ENCODE data around the gene TRAPPC14.
A peak's percentile ranks its signal among the peaks of the same experiment; 100 is the strongest.

DNA sequence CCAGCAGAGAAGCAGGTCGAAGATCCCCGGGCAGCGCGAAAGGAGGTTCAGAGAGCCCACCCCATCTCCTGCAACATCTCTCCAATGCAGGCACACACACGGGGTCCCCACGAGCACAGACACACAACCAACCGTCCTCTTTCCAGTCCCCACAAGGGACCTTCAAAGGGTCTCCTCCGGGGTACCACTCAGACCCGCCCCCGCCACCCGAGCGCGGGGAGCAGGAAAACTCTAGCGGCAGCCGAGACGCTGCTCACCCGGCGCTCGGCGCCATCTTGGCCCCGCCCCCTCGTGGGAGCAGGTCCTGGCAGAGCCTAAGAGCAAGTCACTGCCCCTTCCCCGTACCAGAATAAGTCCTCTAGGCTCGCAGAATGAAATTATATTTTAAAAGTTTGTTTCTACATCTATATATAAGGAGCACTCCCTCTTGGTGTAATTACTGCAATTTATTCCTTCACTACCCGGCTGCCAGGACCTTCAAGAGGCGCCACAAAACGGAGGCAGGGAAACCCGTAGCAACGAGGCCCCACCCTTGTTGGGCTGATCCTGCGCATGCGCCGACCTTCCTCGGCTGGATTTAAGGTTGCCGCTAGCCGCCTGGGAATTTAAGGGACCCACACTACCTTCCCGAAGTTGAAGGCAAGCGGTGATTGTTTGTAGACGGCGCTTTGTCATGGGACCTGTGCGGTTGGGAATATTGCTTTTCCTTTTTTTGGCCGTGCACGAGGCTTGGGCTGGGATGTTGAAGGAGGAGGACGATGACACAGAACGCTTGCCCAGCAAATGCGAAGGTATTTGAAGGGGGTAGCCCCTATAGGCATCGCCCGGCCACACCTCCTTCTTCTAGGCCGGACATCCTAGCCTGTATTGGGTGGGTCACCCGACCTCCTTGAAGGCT is 39.2 kb downstream of the TRAPPC14 start, which contains the start of the genes CNPY4 and TAF6:
- peak; percentile 38 to 74 for TF ChIP-seq POLR2A (IDR thresholded peaks at IDR 0.05)
- TF ChIP-seq, protein P1, sequence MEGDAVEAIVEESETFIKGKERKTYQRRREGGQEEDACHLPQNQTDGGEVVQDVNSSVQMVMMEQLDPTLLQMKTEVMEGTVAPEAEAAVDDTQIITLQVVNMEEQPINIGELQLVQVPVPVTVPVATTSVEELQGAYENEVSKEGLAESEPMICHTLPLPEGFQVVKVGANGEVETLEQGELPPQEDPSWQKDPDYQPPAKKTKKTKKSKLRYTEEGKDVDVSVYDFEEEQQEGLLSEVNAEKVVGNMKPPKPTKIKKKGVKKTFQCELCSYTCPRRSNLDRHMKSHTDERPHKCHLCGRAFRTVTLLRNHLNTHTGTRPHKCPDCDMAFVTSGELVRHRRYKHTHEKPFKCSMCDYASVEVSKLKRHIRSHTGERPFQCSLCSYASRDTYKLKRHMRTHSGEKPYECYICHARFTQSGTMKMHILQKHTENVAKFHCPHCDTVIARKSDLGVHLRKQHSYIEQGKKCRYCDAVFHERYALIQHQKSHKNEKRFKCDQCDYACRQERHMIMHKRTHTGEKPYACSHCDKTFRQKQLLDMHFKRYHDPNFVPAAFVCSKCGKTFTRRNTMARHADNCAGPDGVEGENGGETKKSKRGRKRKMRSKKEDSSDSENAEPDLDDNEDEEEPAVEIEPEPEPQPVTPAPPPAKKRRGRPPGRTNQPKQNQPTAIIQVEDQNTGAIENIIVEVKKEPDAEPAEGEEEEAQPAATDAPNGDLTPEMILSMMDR (IDR thresholded peaks at IDR 0.05), result peak in 2 of 6 experiments; percentile 6 to 28

All from thyroid gland (tissue), 4 donors.